WTC11 (cell line): Measurements from ENCODE around the gene SAP25. TPM values are rescaled to one million over a fixed set of nuclear protein-coding genes. Genes with fewer than 3 reads are reported as not detected.
A peak's percentile ranks its signal among the peaks of the same experiment; 100 is the strongest.

ENCODE experiments used
- ATF3 ChIP-seq: sonication (generic); formaldehyde crosslinking; conservative IDR thresholded peaks from 2 replicates; pipeline ENCODE4 v1.8.1; 2022; ENCODE audit warnings: mild to moderate bottlenecking, missing genetic modification reagents
- ATF6 ChIP-seq: sonication (generic); formaldehyde crosslinking; IDR thresholded peaks from 2 replicates; pipeline ENCODE4 v1.8.1; 2023; ENCODE audit warnings: mild to moderate bottlenecking, missing genetic modification reagents
- CBFB ChIP-seq: sonication (generic); formaldehyde crosslinking; IDR thresholded peaks from 2 replicates; pipeline ENCODE4 v1.8.1; 2022; ENCODE audit warnings: mild to moderate bottlenecking, low read depth, missing genetic modification reagents
- CDX4 ChIP-seq: fragments of 250-450 bp; sonication (Bioruptor Pico); IDR thresholded peaks from 2 replicates; pipeline ENCODE4 v1.9.0; 2021; ENCODE audit warnings: moderate library complexity, mild to moderate bottlenecking, inconsistent platforms, borderline replicate concordance
- E2F4 ChIP-seq: sonication (generic); formaldehyde crosslinking; IDR thresholded peaks from 2 replicates; pipeline ENCODE4 v1.8.1; 2022; ENCODE audit warnings: low read depth, mild to moderate bottlenecking, moderate library complexity, missing genetic modification reagents, borderline replicate concordance
- FOXP4 ChIP-seq: sonication (generic); formaldehyde crosslinking; IDR thresholded peaks from 2 replicates; pipeline ENCODE4 v1.8.0; 2022; ENCODE audit warnings: mild to moderate bottlenecking, missing genetic modification reagents
- GTF2I ChIP-seq: fragments of 250-450 bp; sonication (Bioruptor Pico); conservative IDR thresholded peaks from 2 replicates; pipeline ENCODE4 v1.4.0; 2021; ENCODE audit warnings: mild to moderate bottlenecking
- HMGXB4 ChIP-seq: sonication (generic); formaldehyde crosslinking; IDR thresholded peaks from 2 replicates; pipeline ENCODE4 v1.8.1; 2023; ENCODE audit warnings: mild to moderate bottlenecking, moderate library complexity, missing genetic modification reagents
- IRF1 ChIP-seq: sonication (generic); formaldehyde crosslinking; IDR thresholded peaks from 2 replicates; pipeline ENCODE4 v1.8.0; 2023; ENCODE audit warnings: missing genetic modification reagents
- MXD4 ChIP-seq: fragments of 250-450 bp; sonication (Bioruptor Pico); IDR thresholded peaks from 2 replicates; pipeline ENCODE4 v1.8.0; 2021; ENCODE audit warnings: mild to moderate bottlenecking, moderate library complexity, borderline replicate concordance
- OVOL2 ChIP-seq: fragments of 250-450 bp; sonication (Bioruptor Pico); IDR thresholded peaks from 2 replicates; pipeline ENCODE4 v1.9.0; 2021; ENCODE audit warnings: mild to moderate bottlenecking, borderline replicate concordance
- PRDM15 ChIP-seq: sonication (generic); formaldehyde crosslinking; IDR thresholded peaks from 2 replicates; pipeline ENCODE4 v1.8.0; 2022; ENCODE audit warnings: missing genetic modification reagents
- PREB ChIP-seq: sonication (generic); formaldehyde crosslinking; IDR thresholded peaks from 2 replicates; pipeline ENCODE4 v1.8.1; 2022; ENCODE audit warnings: mild to moderate bottlenecking, missing genetic modification reagents, moderate library complexity, borderline replicate concordance
- RELA ChIP-seq: sonication (generic); formaldehyde crosslinking; IDR thresholded peaks from 2 replicates; pipeline ENCODE4 v1.8.1; 2022; ENCODE audit warnings: missing genetic modification reagents, mild to moderate bottlenecking, borderline replicate concordance
- SMAD3 ChIP-seq: sonication (generic); formaldehyde crosslinking; IDR thresholded peaks from 2 replicates; pipeline ENCODE4 v1.8.0; 2022; ENCODE audit warnings: missing genetic modification reagents, mild to moderate bottlenecking, borderline replicate concordance
- USF1 ChIP-seq: sonication (generic); formaldehyde crosslinking; IDR thresholded peaks from 2 replicates; pipeline ENCODE4 v1.8.0; 2022; ENCODE audit warnings: mild to moderate bottlenecking, missing genetic modification reagents
- ZNF138 ChIP-seq: sonication (generic); formaldehyde crosslinking; conservative IDR thresholded peaks from 2 replicates; pipeline ENCODE4 v1.8.1; 2022; ENCODE audit warnings: mild to moderate bottlenecking, moderate library complexity, missing genetic modification reagents
- ZNF281 ChIP-seq: sonication (generic); formaldehyde crosslinking; IDR thresholded peaks from 2 replicates; pipeline ENCODE4 v1.8.0; 2023; ENCODE audit warnings: mild to moderate bottlenecking, missing genetic modification reagents
- total RNA-seq: library from RNA; stranded (reverse); gene quantifications from 3 replicates; pipeline ENCODE4 v1.2.3, GENCODE V29; 2021

The SAP25 gene
- total RNA-seq, 1 experiment from 2014 or later, result 9.3 TPM

GRCh38 chr7:100604976-100605911 is 31.5 kb upstream of the SAP25 start (continued):
- TF ChIP-seq HMGXB4 (CRISPR knock-in tag) (no peak), SMAD3 (no peak), OVOL2 (no peak), GTF2I (CRISPR knock-in tag) (no peak), CDX4 (CRISPR knock-in tag) (no peak), ATF3 (CRISPR knock-in tag) (no peak), ZNF138 (CRISPR knock-in tag) (no peak), E2F4 (CRISPR knock-in tag) (no peak), PRDM15 (CRISPR knock-in tag) (no peak), ZNF281 (CRISPR knock-in tag) (no peak), CBFB (no peak), MXD4 (CRISPR knock-in tag) (no peak), RELA (CRISPR knock-in tag) (0 out of 2 replicates have a peak, but pooled peaks have one; percentile 12), FOXP4 (CRISPR knock-in tag) (no peak), ATF6 (CRISPR knock-in tag) (no peak), USF1 (CRISPR knock-in tag) (no peak), IRF1 (no peak), PREB (CRISPR knock-in tag) (no peak)
